ENCODE measurements around the gene NOSIP. TPM values are rescaled to one million over a fixed set of nuclear protein-coding genes. Genes with fewer than 3 reads are reported as not detected.

The NOSIP gene
- total and polyA plus RNA-seq, 11 donors: 37.3 to 91.3 (median 49.0) TPM

DNA sequence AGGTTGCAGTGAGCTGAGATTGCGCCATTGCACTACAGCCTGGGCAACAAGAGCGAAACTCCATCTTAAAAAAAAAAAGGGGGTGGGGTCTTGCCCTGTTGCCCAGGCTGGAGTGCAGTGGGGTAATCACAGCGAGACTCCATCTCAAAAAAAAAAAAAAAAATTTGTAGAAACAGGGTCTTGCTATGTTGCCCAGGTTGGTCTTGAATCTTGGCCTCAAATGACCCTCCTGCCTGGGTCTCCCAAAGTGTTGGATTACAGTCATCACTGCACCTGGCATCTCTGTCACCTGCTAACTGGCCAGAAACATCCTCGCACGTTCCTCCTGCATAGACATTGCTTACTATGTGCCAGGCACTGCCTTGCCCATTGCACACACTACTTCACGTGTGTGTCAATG lies 38.4 kb downstream of the NOSIP start:
- no peak for TF ChIP-seq POLR2A (IDR thresholded peaks at IDR 0.05)
- TF ChIP-seq, protein P1, sequence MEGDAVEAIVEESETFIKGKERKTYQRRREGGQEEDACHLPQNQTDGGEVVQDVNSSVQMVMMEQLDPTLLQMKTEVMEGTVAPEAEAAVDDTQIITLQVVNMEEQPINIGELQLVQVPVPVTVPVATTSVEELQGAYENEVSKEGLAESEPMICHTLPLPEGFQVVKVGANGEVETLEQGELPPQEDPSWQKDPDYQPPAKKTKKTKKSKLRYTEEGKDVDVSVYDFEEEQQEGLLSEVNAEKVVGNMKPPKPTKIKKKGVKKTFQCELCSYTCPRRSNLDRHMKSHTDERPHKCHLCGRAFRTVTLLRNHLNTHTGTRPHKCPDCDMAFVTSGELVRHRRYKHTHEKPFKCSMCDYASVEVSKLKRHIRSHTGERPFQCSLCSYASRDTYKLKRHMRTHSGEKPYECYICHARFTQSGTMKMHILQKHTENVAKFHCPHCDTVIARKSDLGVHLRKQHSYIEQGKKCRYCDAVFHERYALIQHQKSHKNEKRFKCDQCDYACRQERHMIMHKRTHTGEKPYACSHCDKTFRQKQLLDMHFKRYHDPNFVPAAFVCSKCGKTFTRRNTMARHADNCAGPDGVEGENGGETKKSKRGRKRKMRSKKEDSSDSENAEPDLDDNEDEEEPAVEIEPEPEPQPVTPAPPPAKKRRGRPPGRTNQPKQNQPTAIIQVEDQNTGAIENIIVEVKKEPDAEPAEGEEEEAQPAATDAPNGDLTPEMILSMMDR (IDR thresholded peaks at IDR 0.05): no peak
- ATAC-seq (no peak), DNase-seq (no peak)
- no peak overlapping the region for H3K4me3 ChIP-seq
- 95 to 97% (median 96%) methylated on average over 6 of the region's 6 CpGs for WGBS, 4 donors
- H3K4me1 ChIP-seq: peaks cover 0 to 16% (median 0%) of the 10 kb centered on the region in 12 donors
- no peaks in the 10 kb centered on the region for H3K9me3 ChIP-seq
- H3K36me3 ChIP-seq: peaks cover 0 to 59% (median 16%) of the 10 kb centered on the region in 9 donors
- no peaks in the 10 kb centered on the region for H3K27me3 ChIP-seq
- intact Hi-C loops (cut with DNase I): loop anchor here in 2 of 10 donors (10.0 kb wide), 1 partner anchor 147 kb away; no protein-coding TSS in a partner anchor
- H3K27ac ChIP-seq: no peak overlapping the region

DNA sequence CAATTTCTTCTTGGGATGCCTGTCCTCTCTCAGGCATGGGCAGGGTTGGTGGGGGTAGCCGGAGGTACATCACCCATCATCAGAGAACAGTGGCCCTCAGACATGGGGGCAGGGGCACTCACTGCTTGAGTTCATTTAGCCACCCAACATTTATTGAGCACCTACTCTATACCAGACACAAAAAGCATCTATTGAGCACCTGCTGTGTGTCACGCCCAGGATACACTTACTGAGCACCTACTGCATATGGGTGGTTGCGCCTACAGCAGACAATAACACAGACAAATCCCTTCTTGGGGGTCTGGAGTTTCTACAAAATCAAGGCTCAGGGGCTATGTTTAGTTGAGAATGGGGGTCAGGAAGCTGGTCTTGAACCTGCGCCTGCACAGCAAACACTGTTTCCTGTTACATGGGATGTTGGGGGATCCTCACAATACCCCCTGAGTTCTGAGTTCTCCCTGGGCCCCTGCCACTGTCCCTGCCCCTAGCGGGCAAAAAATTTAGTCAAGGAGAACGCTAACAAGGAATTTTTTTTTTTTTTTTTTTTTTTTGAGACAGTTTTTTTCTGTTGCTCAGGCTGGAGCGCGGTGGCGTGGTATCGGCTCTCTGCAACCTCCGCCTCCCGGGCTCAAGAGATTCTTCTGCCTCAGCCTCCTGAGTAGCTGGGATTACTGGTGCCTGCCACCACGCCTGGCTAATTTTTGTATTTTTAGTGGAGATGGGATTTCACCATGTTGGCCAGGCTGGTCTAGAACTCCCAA lies 41.0 kb downstream of the NOSIP start:
- intact Hi-C loops (cut with DNase I): no loop called here
- TF ChIP-seq POLR2A (IDR thresholded peaks at IDR 0.05): no peak
- TF ChIP-seq, protein P1 (IDR thresholded peaks at IDR 0.05): no peak
- Histone ChIP-seq H3K27ac (no peak overlapping the region), H3K4me3 (no peak overlapping the region), H3K9me3 (no peaks in the 10 kb centered on the region), H3K4me1 (peaks cover 0 to 18% (median 2%) of the 10 kb centered on the region in 12 donors), H3K27me3 (no peaks in the 10 kb centered on the region), H3K36me3 (peaks cover 0 to 76% (median 16%) of the 10 kb centered on the region in 9 donors)
- WGBS, 4 donors: 96 to 97% (median 96%) methylated on average over 12 to 13 of the region's 13 CpGs
- ATAC-seq (no peak), DNase-seq (no peak)

DNA sequence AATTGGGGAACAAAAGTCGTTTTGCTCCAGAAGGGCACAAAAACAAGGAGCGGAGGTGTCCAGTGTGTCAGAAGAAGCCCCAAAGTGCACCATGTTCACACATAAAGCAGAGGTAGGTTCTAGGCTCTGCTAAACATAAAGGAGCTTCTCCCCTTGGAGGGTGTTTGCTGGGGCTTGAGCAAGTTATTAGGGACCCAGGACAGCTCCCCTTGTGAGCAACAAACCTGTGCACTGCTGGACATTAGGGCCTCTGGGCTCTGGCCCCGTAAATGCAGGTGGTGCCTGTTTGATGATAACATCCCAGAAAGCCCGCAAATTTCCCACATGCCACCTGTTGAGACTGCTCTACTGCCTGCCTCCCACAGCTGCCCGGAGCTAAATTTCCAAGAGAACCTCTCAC lies 41.7 kb downstream of the NOSIP start:
- ATAC-seq (no peak), DNase-seq (no peak)
- WGBS, 4 donors: 77 to 89% (median 86%) methylated on average over 4 to 5 of the region's 5 CpGs
- peaks cover 0 to 24% (median 6%) of the 10 kb centered on the region in 12 donors for H3K4me1 ChIP-seq
- intact Hi-C loops (cut with DNase I): no loop called here
- peaks cover 0 to 80% (median 16%) of the 10 kb centered on the region in 9 donors for H3K36me3 ChIP-seq
- no peak overlapping the region for H3K27ac ChIP-seq
- H3K9me3 ChIP-seq: no peaks in the 10 kb centered on the region
- no peak overlapping the region for H3K4me3 ChIP-seq
- TF ChIP-seq POLR2A (IDR thresholded peaks at IDR 0.05): no peak
- TF ChIP-seq, protein P1 (IDR thresholded peaks at IDR 0.05): no peak
- no peaks in the 10 kb centered on the region for H3K27me3 ChIP-seq

DNA sequence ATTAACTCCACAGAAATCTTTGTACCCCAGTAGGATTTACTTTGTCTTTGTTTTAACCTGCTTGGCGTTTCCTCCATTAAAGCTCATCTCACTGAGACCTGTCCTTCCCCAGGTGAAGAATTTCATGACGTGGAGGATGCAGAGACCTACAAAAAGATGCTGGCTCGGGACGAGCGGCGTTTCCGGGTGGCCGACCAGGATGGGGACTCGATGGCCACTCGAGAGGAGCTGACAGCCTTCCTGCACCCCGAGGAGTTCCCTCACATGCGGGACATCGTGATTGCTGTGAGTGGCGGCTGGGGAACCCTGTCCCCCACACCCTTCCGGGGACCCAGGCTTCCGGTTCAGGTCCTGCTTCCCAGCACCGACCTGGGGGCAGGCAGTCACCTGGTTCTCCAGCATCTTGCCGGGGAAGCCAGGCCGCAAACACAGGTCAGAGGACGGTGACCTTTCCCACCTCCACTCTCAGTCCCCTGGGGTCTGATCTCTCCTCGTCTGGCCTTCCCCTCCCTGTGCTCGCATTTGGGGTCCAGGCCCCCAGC lies 43.4 kb downstream of the NOSIP start:
- TF ChIP-seq, protein P1 (IDR thresholded peaks at IDR 0.05): no peak
- TF ChIP-seq POLR2A (IDR thresholded peaks at IDR 0.05): no peak
- H3K4me1 ChIP-seq: peaks cover 0 to 36% (median 11%) of the 10 kb centered on the region in 12 donors
- H3K9me3 ChIP-seq: no peaks in the 10 kb centered on the region
- ATAC-seq (no peak), DNase-seq (no peak)
- peaks cover 0 to 73% (median 16%) of the 10 kb centered on the region in 9 donors for H3K36me3 ChIP-seq
- intact Hi-C loops (cut with DNase I): no loop called here
- no peak overlapping the region for H3K27ac ChIP-seq
- 90 to 94% (median 92%) methylated on average over 22 of the region's 22 CpGs for WGBS, 4 donors
- H3K27me3 ChIP-seq: no peaks in the 10 kb centered on the region
- no peak overlapping the region for H3K4me3 ChIP-seq
